H1 (cell line): Measurements from ENCODE around the gene TP53I11. TPM values are rescaled to one million over a fixed set of nuclear protein-coding genes. Genes with fewer than 3 reads are reported as not detected.

Experiments
- RFX5 ChIP-seq: IDR thresholded peaks from 2 replicates; pipeline ENCODE4 v1.6.1; 2011; ENCODE audit warnings: low read depth, low read length, improper control_type of control experiment, borderline replicate concordance
- polyA plus RNA-seq, 7 experiments: library from polyadenylated mRNA; depleted of rRNA in 3 of 7; stranded (reverse) in 5 of 7; unstranded in 2 of 7; fragments of >200 nt in 5 of 7; fragments of 200-250 nt in 2 of 7; gene quantifications; 1 replicate in 5 of 7; 2 replicates in 1 of 7; 4 replicates in 1 of 7; pipeline versions ENCODE4 v1.2.1 to v1.2.3, GENCODE V29; 2011 to 2013; ENCODE audit warnings: missing spikeins in 2 of 7, mixed read lengths in 2 of 7
- total RNA-seq: library from RNA; stranded (reverse); fragmentation: NEBNext Ultra II Directional; extraction: Animal tissue kit (Norgen Biotek cat#: 25700); gene quantifications from 2 replicates; pipeline ENCODE4 v1.2.1, GENCODE V29; 2021
- TF ChIP-seq, protein P1 (sequence below): IDR thresholded peaks from 2 replicates; pipeline ENCODE4 v1.6.1; 2012; ENCODE audit warnings: low read length, inconsistent platforms

TP53I11 gene
- total and polyA plus RNA-seq, 2 of the 8 experiments (the other 6 are each of a cell fraction or from before 2014, with no cell fraction given): 34.0 to 46.3 TPM

GRCh38 chr11:44978961-44979331 lies 28.3 kb upstream of the TP53I11 start (continued):
- TF ChIP-seq, protein P1, sequence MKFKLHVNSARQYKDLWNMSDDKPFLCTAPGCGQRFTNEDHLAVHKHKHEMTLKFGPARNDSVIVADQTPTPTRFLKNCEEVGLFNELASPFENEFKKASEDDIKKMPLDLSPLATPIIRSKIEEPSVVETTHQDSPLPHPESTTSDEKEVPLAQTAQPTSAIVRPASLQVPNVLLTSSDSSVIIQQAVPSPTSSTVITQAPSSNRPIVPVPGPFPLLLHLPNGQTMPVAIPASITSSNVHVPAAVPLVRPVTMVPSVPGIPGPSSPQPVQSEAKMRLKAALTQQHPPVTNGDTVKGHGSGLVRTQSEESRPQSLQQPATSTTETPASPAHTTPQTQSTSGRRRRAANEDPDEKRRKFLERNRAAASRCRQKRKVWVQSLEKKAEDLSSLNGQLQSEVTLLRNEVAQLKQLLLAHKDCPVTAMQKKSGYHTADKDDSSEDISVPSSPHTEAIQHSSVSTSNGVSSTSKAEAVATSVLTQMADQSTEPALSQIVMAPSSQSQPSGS: no peak
- no peak for TF ChIP-seq RFX5
- TF ChIP-seq, all 59 proteins: peak for 0
